ENCODE data around the gene ANAPC5.
"Not testable (repeated sequence)": the region's sequence is repeated elsewhere in the genome, so short reads cannot be mapped to it uniquely, and the experiment has no call there.

The ANAPC5 gene

GRCh38 chr12:121365416-121366062, 13.3 kb upstream of the ANAPC5 start:
- DNase-seq = no peak

- no peak for DNase-seq
Observed at GRCh38 chr12:121364683-121365121, 12.5 kb upstream of the ANAPC5 start.

- no peak for DNase-seq
Observed at GRCh38 chr12:121358073-121358472, 5.9 kb upstream of the ANAPC5 start.

GRCh38 chr12:121357331-121357730, 5.1 kb upstream of the ANAPC5 start:
- DNase-seq = no peak

- no peak for DNase-seq
Observed at GRCh38 chr12:121356657-121357056, 4.4 kb upstream of the ANAPC5 start.

- DNase-seq = no peak
Observed at GRCh38 chr12:121355818-121356217, 3.6 kb upstream of the ANAPC5 start.

- DNase-seq = peak; percentile 84
Observed at GRCh38 chr12:121352682-121353018, 439 bp upstream of the ANAPC5 start.

- no peak for DNase-seq
Observed at GRCh38 chr12:121346747-121347146, 5.5 kb downstream of the ANAPC5 start.

GRCh38 chr12:121345151-121345815, 6.9 kb downstream of the ANAPC5 start:
- no peak for DNase-seq

GRCh38 chr12:121344506-121344905, 7.7 kb downstream of the ANAPC5 start:
- no peak for DNase-seq

GRCh38 chr12:121337416-121337815, 14.8 kb downstream of the ANAPC5 start:
- DNase-seq = no peak

- DNase-seq = peak; percentile 74
Observed at GRCh38 chr12:121334513-121335343, 17.5 kb downstream of the ANAPC5 start.

- no peak for DNase-seq
Observed at GRCh38 chr12:121333747-121334146, 18.5 kb downstream of the ANAPC5 start.

- no peak for DNase-seq
Observed at GRCh38 chr12:121331248-121331647, 21.0 kb downstream of the ANAPC5 start.

GRCh38 chr12:121330692-121331091, 21.5 kb downstream of the ANAPC5 start:
- no peak for DNase-seq

GRCh38 chr12:121330195-121330594, 22.0 kb downstream of the ANAPC5 start:
- no peak for DNase-seq

- no peak for DNase-seq
Observed at GRCh38 chr12:121328620-121329019, 23.6 kb downstream of the ANAPC5 start.

GRCh38 chr12:121326996-121327674, 25.1 kb downstream of the ANAPC5 start:
- DNase-seq = no peak

- no peak for DNase-seq
Observed at GRCh38 chr12:121325922-121326396, 26.3 kb downstream of the ANAPC5 start.

GRCh38 chr12:121323908-121324307, 28.3 kb downstream of the ANAPC5 start:
- no peak for DNase-seq

- DNase-seq = no peak
Observed at GRCh38 chr12:121318121-121318520, 34.1 kb downstream of the ANAPC5 start.

GRCh38 chr12:121314431-121314830, 37.8 kb downstream of the ANAPC5 start:
- DNase-seq = no peak

- not testable (repeated sequence) for DNase-seq
Observed at GRCh38 chr12:121310231-121310630, 42.0 kb downstream of the ANAPC5 start.

All from kidney glomerular epithelial cell (primary cell).